Panc1 (cell line): ENCODE measurements around the gene HHAT.

Experiments used
- CTCF ChIP-seq: fragments of 450-650 bp; IDR thresholded peaks from 2 replicates; pipeline ENCODE4 v1.5.1; 2017; ENCODE audit warnings: mild to moderate bottlenecking
- REST ChIP-seq, 2 experiments: IDR thresholded peaks; 2 replicates each; pipeline ENCODE4 v1.6.1; 2011 to 2012; ENCODE audit warnings: low read depth in 2 of 2, control low read depth in 1 of 2, low read length in 1 of 2, mild to moderate bottlenecking in 1 of 2, moderate library complexity in 1 of 2; ENCODE audit not compliant: insufficient read depth in 1 of 2
- TCF7L2 ChIP-seq: IDR thresholded peaks from 2 replicates; pipeline ENCODE4 v1.6.1; 2011; ENCODE audit warnings: mild to moderate bottlenecking, low read depth, low read length, inconsistent platforms

GRCh38 chr1:210371916-210372315, 43.2 kb downstream of the HHAT start:
- TF ChIP-seq CTCF (no peak), REST (IDR thresholded peaks at IDR 0.05; ENCODE audit: insufficient read depth in 1 of 2, low read depth in 2 of 2, low read length in 1 of 2) (no peak), TCF7L2 (no peak)
